Ovary (tissue), 9 donors: ENCODE measurements around the gene CCDC33. TPM values are rescaled to one million over a fixed set of nuclear protein-coding genes. Genes with fewer than 3 reads are reported as not detected.
A peak's percentile ranks its signal among the peaks of the same experiment; 100 is the strongest.

ENCODE experiments used
- DNase-seq, 5 donors: peaks; one replicate each; pipeline ENCODE4 v3.0.0-alpha.2; 2019 to 2020
- H3K27ac ChIP-seq, 2 donors: fragments of 200-600 bp; one replicate each; pipeline versions ENCODE4 v1.5.1 to v1.8.0; 2019 to 2022
- H3K27me3 ChIP-seq: fragments of 200-600 bp; one replicate; pipeline ENCODE4 v1.8.0; 2022
- H3K36me3 ChIP-seq: fragments of 200-600 bp; sonication (generic); one replicate; pipeline ENCODE4 v1.5.1; 2019
- H3K4me1 ChIP-seq: one replicate; pipeline ENCODE4 v1.8.1; 2013; ENCODE audit warnings: mild to moderate bottlenecking, moderate library complexity; ENCODE audit not compliant: insufficient read depth
- H3K4me3 ChIP-seq: fragments of 200-600 bp; sonication (generic); one replicate; pipeline ENCODE4 v1.5.1; 2017
- H3K9me3 ChIP-seq, 2 donors: fragments of 200-600 bp in 1 of 2; sonication (generic) in 1 of 2; one replicate each; pipeline versions ENCODE4 v1.5.1 to v1.8.1; 2013 to 2019; ENCODE audit warnings: mild to moderate bottlenecking in 1 of 2, moderate library complexity in 1 of 2
- CTCF ChIP-seq, 3 donors: fragments of 450-650 bp in 2 of 3; fragments of 200-600 bp in 1 of 3; IDR thresholded peaks; one replicate each; pipeline versions ENCODE4 v1.5.1 to v1.8.0; 2016 to 2022; ENCODE audit warnings: antibody characterized with exemption in 3 of 3, mild to moderate bottlenecking in 1 of 3
- EP300 ChIP-seq: sonication (generic); formaldehyde crosslinking; IDR thresholded peaks from one replicate; pipeline ENCODE4 v1.6.1; 2017; ENCODE audit warnings: antibody characterized with exemption
- POLR2A ChIP-seq: fragments of 450-650 bp; IDR thresholded peaks from one replicate; pipeline ENCODE4 v1.6.1; 2017; ENCODE audit warnings: antibody characterized with exemption, mild to moderate bottlenecking, moderate library complexity
- WGBS, 3 donors: extraction: QIAGEN DNeasy Blood & Tissue Kit in 1 of 3; methylation state at CpG; one replicate each; pipeline versions ENCODE4 v1.1.5 to v1.1.7; 2013 to 2017; 5-methylcytosine and 5-hydroxymethylcytosine counted together
- intact Hi-C, 4 donors: fragments of 100-400 bp; cut with DNase I; formaldehyde crosslinking; loops; one replicate each; pipeline versions ENCODE4 v1.11.0 to v1.15.1; 2022 to 2023
- polyA plus RNA-seq, 2 donors: library from polyadenylated mRNA; stranded (reverse); fragments of 200-250 nt in 1 of 2; fragments of 350-450 nt in 1 of 2; fragmentation: Illumina TruSeq in 1 of 2; extraction: RNeasy Lipid Tissue Mini Kit (QIAGEN cat#74804) in 1 of 2; gene quantifications; one replicate each; pipeline ENCODE4 v1.2.3, GENCODE V29; 2013 to 2014
- total RNA-seq, 7 donors: library from RNA; depleted of rRNA in 2 of 7; stranded (reverse); fragments of >200 nt in 2 of 7; fragmentation: NEBNext Ultra II Directional in 3 of 7; extraction: Animal tissue kit (Norgen Biotek cat#: 25700) in 3 of 7; gene quantifications; one replicate each; pipeline versions ENCODE4 v1.1.0 to v1.2.4, GENCODE V29; 2016 to 2023
- donor health status: DM: no; HTN: no; CAD: no; lungs with moderate emphysema.
- donor health status: DM: no; HTN: no; CAD: no.
- donor health status: Bipolar disorder and iron deficiency.
- donor health status: DM: yes; HTN: yes; CAD: no.
- donor health status: DM: no; HTN: no; CAD: no.
- donor health status: DM: yes; HTN: yes; CAD: no.

CCDC33 gene
- total and polyA plus RNA-seq, 9 donors = 0.10 to 24.7 (median 1.9) TPM; not detected in 3

- Histone ChIP-seq H3K9me3 (no peaks in the 10 kb centered on the region), H3K4me3 (no peak overlapping the region), H3K27me3 (no peaks in the 10 kb centered on the region), H3K4me1 (peaks cover 3% of the 10 kb centered on the region), H3K27ac (no peak overlapping the region), H3K36me3 (no peaks in the 10 kb centered on the region)
- intact Hi-C loops = no loop called here
- WGBS, 3 donors = 43 to 51% (median 45%) methylated on average over 7 of the region's 7 CpGs
- TF ChIP-seq POLR2A (no peak), CTCF (IDR thresholded peaks at IDR 0.05) (no peak), EP300 (no peak)
- no peak for DNase-seq
These were observed 17.2 kb downstream of the CCDC33 start for GRCh38 chr15:74253211-74253921.

DNA sequence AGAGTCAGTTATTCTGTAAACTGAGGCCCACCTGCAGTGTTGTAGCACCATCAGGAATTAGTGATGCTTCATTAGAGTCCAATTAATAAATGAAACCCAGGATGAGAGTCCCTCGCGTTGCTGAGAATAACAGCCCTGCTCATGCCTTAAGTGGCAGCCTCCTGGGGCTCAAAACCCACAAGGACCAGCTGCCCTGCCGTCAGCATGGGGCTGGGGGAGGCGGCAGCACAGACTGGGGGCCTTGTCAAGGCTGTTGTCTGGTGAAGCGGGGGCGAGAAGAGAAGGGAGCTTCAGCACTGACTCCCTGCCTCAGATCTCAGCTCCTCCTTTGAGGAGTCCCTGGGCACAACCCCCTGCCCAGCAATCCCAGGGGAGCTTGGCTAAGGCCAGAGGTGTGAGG lies 21.0 kb downstream of the CCDC33 start:
- no peaks in the 10 kb centered on the region for H3K9me3 ChIP-seq
- no peak overlapping the region for H3K27ac ChIP-seq
- no peaks in the 10 kb centered on the region for H3K27me3 ChIP-seq
- intact Hi-C loops = no loop called here
- peaks cover 6% of the 10 kb centered on the region for H3K4me1 ChIP-seq
- no peaks in the 10 kb centered on the region for H3K36me3 ChIP-seq
- 82 to 88% (median 86%) methylated on average over 6 of the region's 6 CpGs for WGBS, 3 donors
- TF ChIP-seq EP300 (no peak), CTCF (IDR thresholded peaks at IDR 0.05) (no peak), POLR2A (no peak)
- no peak for DNase-seq
- H3K4me3 ChIP-seq = no peak overlapping the region

- Histone ChIP-seq H3K27ac (no peak overlapping the region), H3K27me3 (no peaks in the 10 kb centered on the region), H3K4me1 (peaks cover 4% of the 10 kb centered on the region), H3K36me3 (no peaks in the 10 kb centered on the region), H3K9me3 (no peaks in the 10 kb centered on the region), H3K4me3 (no peak overlapping the region)
- intact Hi-C loops = no loop called here
- TF ChIP-seq EP300 = no peak
- TF ChIP-seq CTCF (IDR thresholded peaks at IDR 0.05) = no peak
- TF ChIP-seq POLR2A = no peak
- DNase-seq = no peak
- WGBS, 3 donors = 81 to 94% (median 87%) methylated on average over 1 of the region's 1 CpG
These were observed 21.5 kb downstream of the CCDC33 start for GRCh38 chr15:74257623-74258022.

DNA sequence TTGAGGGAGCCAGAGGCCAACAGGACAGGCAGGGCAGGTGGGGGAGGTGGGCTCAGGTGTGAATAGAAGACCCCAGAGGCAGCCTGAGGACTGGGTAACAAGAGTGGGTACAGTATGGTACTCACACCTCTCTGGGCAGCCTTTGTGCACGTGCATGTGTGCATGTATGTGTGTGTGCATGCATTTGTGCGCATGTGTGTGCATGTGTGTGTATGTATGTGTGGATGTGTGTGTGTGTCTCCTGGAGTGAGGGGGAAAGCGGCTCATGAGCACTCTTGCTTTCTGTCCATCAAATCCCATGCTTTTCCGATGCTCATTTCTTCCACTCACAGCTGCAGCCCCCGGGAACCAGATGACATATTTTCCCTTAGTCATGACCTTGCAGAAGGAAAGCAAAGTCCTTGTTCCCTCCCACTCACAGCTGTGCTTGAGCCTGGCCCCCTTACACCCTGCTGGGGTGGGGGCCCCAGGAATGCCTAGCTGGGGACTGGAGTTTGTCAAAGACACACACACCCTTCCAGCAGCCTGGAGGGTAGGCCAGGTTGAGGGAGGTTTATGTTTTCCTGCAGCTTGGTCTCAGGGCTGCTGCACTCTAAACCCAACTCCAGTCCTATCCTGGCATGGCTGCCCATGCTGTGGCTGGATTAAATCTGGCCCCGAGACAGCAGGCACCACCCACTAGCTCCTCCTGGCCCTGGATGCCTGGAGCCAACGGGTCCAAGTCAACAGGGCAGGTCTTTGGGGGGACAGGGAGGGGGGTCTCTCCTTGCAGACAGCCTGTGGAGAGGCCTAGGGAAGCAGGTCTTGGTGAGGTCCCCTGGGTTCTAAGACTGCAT lies 22.5 kb downstream of the CCDC33 start:
- 25 to 32% (median 32%) methylated on average over 7 of the region's 7 CpGs for WGBS, 3 donors
- intact Hi-C loops = no loop called here
- Histone ChIP-seq H3K27me3 (no peaks in the 10 kb centered on the region), H3K4me3 (no peak overlapping the region), H3K4me1 (peaks cover 4% of the 10 kb centered on the region), H3K27ac (no peak overlapping the region), H3K9me3 (no peaks in the 10 kb centered on the region), H3K36me3 (no peaks in the 10 kb centered on the region)
- DNase-seq = peak in 1 of 5 donors; percentile 45
- TF ChIP-seq EP300 (no peak), CTCF (IDR thresholded peaks at IDR 0.05) (no peak), POLR2A (no peak)
